DLD1 (cell line): ENCODE results near the gene KRTAP2-1.
"Not testable (repeated sequence)": the region's sequence is repeated elsewhere in the genome, so short reads cannot be mapped to it uniquely, and the experiment has no call there.

Experiments
- in situ Hi-C: cut with HindIII; loops from 2 replicates; pipeline ENCODE4 v1.10.0; 2017; ENCODE audit warnings: low sequenced_read_pairs

Gene KRTAP2-1

DNA sequence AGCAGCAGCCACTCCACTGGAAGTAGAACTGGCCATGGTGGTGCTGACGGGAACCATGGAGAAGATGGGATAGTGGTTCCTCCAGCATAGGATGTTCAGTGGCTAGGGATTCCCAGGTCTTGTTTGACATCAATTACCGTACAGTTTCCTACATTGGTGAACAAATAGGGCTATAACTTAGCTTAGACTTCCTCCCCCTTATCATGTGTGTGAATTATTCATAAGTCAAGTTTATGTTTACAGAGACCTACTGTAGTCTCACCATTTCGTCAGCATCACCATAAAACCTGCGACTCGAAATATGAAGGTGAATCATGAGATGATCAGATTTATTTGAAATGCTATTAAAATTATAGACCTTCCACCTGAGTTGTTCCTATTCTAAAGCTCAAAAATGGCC lies 11.6 kb upstream of the KRTAP2-1 start:
- in situ Hi-C loops = loop anchor here (5.0 kb wide), 1 partner anchor 41 kb away; no protein-coding TSS in a partner anchor

DNA sequence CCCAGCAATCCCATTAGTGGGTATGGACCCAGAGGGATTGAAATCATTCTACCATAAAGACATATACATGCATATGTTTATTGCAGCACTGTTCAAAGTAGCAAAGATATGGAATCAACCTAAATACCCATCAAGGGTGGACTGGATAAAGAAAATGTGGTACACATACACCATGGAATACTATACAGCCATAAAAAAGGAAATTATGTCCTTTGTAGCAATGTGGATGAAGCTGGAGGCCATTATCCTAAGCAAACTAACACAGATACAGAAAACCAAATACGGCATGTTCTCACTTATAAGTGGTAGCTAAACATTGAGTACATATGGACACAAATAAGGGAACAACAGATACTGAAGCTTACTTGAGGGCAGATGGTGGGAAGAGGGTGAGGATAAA lies 10.4 kb upstream of the KRTAP2-1 start:
- in situ Hi-C loops = loop anchor here (5.0 kb wide), 1 partner anchor 40 kb away; no protein-coding TSS in a partner anchor

DNA sequence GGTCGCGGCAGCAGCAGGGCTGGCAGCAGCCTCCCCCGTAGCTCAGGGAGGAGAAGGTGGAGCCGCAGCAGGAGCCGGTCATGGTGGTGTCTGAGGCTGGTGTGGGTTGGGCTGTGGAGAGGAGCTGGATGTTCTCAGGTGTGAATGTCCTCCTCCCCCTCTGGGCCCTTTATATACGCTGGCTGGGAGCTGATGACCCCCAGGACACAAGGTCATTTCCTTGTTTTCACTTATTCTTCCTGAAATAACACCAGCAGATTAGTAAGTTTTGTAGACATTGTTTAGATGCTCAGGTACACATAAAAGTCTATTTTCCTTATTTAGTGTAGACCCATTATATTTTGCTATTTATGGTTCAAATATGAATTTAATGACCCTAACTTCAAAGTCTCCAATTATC lies 8.0 kb upstream of the KRTAP2-1 start, which contains the start of gene KRTAP2-2:
Gene KRTAP2-2 (minus strand): TSS at position 101 of the 400 bp plus-strand sequence. CDS start 19 bp downstream, at position 82.
- in situ Hi-C loops = loop anchor here (5.0 kb wide), 1 partner anchor 38 kb away; no protein-coding TSS in a partner anchor

DNA sequence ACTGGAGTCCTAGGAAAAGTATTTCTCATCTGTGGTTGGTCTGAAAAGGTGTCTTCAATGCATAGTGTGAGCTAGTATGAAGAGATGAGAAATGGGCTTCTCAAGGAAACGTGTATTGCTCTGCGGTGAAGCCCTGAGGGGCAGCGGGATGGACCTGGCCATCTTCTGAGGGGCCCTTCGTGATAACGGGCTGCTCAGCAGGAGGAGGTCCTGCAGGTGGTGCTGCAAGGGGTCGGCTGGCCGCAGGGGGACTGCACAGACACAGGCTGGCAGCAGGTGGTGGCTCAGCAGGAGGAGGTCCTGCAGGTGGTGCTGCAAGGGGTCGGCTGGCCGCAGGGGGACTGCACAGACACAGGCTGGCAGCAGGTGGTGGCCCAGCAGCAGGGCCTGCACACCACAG lies 7.4 kb upstream of the KRTAP2-1 start:
- in situ Hi-C loops = not testable (repeated sequence)

- in situ Hi-C loops = no loop called here
These were observed 6.9 kb upstream of the KRTAP2-1 start for GRCh38 chr17:41054025-41054424.

DNA sequence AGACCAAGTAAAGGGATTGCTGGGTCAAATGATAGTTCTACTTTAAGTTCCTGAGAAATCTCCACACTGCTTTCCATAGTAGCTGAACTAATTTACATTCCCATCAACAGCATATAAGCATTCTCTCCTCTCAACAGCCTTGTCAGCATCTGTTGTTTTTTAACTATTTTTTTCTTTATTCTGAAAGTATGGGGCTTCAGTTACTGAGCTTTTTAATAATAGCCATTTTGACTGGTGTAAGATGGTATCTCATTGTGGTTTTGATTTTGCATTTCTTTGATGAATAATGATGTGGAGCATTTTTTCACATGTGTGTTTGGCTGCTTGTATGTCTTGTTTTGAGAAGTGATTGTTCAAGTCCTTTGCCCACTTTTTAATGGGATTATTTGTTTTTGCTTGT lies 5.5 kb upstream of the KRTAP2-1 start:
- in situ Hi-C loops = no loop called here

DNA sequence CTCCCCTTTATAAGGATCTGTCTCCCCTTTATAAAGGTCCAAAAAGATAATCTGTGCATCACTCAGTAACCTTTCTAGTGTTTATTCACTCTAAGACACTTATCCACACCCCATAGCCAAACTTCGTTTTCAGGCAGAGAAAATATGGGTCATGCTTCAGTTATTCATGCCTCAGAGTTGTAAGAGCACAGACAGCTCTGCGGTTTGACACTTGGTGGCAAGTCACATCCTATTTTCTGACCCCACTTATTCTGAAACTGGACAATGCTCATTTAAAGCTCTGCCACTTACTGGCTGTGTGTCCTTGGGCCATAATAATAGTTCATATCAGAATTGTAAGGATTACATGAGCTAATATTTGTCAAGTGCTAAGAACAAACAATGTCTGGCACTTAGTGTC lies 2.0 kb upstream of the KRTAP2-1 start:
- in situ Hi-C loops = no loop called here

GRCh38 chr17:41048441-41048840 lies 1.3 kb upstream of the KRTAP2-1 start:
- in situ Hi-C loops = no loop called here

- in situ Hi-C loops = no loop called here
These were observed 4.2 kb downstream of the KRTAP2-1 start for GRCh38 chr17:41042953-41043352.

DNA sequence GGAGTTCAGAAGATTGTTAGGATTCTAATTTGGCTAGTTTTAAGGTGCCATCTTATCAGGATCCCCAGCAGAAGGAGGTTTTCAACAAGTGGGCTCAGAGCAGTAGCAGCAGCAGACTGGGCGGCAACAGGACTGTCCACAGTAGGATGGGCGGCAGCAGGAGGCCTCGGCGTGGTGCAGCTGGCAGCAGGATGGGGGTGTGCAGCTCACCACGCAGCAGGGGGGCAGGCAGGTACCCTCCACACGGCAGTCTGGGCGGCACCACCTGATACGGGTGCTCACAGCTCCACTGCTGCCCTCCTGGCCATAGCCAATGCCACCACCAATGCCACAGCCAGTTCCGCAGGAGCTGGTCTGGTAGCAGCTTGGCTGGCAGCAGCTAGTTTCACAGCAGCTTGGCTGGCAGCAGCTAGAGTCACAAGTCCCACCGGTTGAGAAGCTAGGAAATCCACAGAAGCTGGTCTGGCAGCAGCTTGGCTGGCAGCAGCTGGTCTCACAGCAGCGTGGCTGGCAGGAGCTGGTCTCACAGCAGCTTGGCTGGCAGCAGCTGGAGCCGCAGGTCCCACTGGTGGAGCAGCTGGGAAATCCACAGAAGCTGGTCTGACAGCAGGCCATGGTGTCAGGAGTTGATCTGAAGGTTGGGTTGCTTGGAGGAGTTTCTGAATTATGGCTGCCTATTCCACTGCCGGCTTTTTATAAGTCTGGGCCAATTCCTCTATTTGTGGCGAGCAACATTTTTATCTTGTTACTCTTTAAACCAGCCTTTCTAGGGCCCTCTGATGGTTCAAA lies 6.1 kb downstream of the KRTAP2-1 start, which contains the start of gene KRTAP1-1:
Gene KRTAP1-1 (minus strand): TSS at position 668 of the 789 bp plus-strand sequence. CDS start 53 bp downstream, at position 615.
- in situ Hi-C loops = not testable (repeated sequence)

- in situ Hi-C loops = no loop called here
These were observed 9.2 kb downstream of the KRTAP2-1 start for GRCh38 chr17:41037853-41038350.

GRCh38 chr17:41034346-41034935 lies 12.7 kb downstream of the KRTAP2-1 start, which contains the start of gene KRTAP1-3:
Gene KRTAP1-3, minus strand, starts transcription at chr17:41034874. Its CDS starts 53 bp downstream, at chr17:41034821.
- in situ Hi-C loops = not testable (repeated sequence)

DNA sequence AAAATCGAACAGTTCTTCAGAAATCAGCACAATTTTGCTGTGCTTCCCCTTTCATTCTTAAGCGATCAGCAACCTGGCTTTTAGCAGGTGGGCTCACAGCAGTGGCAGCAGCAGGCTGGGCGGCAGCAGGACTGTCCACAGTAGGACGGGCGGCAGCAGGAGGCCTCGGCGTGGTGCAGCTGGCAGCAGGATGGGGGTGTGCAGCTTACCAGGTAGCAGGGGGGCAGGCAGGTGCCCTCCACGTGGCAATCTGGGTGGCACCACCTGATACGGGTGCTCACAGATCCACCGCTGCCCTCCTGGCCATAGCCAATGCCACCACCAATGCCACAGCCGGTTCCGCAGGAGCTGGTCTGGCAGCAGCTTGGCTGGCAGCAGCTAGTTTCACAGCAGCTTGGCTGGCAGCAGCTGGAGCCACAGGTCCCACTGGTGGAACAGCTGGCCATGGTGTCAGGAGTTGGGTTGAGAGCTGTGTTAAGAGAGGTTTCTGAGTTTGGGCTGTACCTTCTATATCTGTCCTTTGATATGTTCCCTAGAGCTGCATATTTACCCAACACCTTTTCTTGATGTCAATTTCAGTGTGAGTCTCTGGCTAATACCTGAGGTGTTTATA lies 17.4 kb downstream of the KRTAP2-1 start, which contains the start of gene KRTAP1-4:
Gene KRTAP1-4 (minus strand): TSS at position 563 of the 613 bp plus-strand sequence. CDS start 117 bp downstream, at position 446.
- in situ Hi-C loops = no loop called here

- in situ Hi-C loops = no loop called here
These were observed 20.2 kb downstream of the KRTAP2-1 start, which contains the start of gene KRTAP1-5 for GRCh38 chr17:41026715-41027471. Gene KRTAP1-5, minus strand, starts transcription at chr17:41027208. Its CDS starts 53 bp downstream, at chr17:41027155.

DNA sequence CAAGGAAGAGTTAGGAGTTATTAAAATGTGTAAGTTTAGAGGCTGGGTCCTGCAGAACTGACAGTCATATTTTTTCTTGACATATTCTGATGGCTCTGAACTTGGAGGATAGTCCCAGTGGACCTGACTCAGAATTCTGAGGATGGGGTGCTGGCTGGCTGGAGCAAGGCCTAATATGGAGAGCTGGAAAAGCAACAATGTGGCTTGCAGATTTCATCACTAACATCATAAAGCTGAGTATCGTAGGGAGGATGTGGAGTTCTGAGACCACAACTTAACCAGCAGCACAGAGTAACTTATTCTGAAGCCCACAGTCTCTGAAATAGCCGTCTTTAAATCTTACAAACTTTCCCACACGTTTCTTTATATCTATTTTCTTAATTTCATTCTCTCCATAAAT lies 22.4 kb downstream of the KRTAP2-1 start:
- in situ Hi-C loops = no loop called here

GRCh38 chr17:41020336-41020735 lies 26.8 kb downstream of the KRTAP2-1 start:
- in situ Hi-C loops = no loop called here

DNA sequence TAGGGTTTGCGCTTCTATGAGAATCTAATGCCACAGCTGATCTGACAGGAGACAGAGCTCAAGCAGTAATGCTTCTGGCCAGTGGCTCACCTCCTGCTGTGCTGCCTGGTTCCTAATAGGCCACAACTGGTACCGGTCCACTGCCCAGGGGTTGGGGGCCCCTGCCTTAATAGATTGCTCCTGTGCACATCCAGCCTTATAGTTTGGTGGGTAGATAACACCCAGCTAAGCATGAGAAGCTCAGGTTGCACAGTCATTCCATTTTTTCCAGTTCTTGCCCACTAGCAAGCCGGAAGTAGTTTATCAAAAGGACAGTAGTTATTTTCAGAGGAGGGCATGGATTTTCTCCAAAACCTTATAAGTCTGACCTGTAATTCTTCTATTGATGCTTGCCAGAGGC lies 27.7 kb downstream of the KRTAP2-1 start:
- in situ Hi-C loops = loop anchor here (5.0 kb wide), 1 partner anchor 38 kb away; the partner anchor contains the start of gene KRTAP2-2

DNA sequence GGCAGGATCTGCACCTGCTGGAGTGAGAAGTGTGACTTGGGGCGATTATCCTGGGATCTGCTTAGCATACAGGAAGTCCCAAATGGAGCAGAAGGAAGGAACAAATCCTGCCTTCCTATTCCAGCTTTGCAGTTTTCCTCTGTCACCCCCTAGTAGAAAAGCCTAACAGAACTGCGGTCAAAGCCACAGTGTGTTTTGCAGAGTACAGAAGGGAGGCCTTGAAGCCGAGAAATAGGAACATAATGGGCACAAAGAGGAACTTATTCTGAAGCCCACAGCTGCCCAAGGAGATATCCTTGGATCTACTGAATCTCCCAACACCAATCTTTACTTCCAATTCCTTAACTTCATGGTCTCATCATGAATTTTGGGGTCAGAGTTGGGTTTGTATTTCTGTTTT lies 28.6 kb downstream of the KRTAP2-1 start:
- in situ Hi-C loops = loop anchor here (5.0 kb wide), 1 partner anchor 39 kb away; the partner anchor contains the start of gene KRTAP2-2

DNA sequence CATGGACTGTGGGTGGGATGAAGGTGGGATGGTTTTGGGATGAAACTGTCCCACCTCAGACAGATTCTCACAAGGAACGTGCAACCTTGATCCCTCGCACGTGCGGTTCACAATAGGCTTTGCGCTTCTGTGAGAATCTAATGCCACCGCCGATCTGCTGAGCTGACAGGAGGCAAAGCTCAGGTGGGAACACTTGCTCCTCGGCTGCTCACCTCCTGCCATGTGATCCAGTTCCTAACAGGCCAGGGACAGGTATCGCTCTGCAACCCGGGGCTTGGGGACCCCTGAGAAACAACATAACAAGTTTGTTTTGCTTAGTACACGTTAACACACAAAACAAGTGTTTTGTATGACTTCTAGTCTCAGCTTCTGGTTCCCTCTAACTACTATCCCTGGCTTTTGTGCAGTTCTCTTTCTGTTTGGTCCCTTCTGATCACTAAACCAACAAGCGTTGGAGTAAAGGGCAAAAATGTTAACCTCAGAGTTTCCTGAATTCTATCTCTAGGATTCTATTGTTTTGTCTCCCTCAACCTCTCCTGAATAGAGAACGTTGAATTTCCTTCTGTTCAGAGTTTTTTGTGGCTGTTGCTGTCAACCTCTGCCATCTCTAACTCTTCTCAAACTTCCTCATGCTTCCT lies 30.4 kb downstream of the KRTAP2-1 start:
- in situ Hi-C loops = loop anchor here (5.0 kb wide), 1 partner anchor 41 kb away; the partner anchor contains the start of gene KRTAP2-2
